ENCODE measurements around the gene MACROD1. TPM values are rescaled to one million over a fixed set of nuclear protein-coding genes. Genes with fewer than 3 reads are reported as not detected.

MACROD1 gene
- total and polyA plus RNA-seq, 10 of the 15 experiments (the other 5 are each of a cell fraction or from before 2014, with no cell fraction given), result 1.2 to 22.7 (median 11.3) TPM; not detected in 1

DNA sequence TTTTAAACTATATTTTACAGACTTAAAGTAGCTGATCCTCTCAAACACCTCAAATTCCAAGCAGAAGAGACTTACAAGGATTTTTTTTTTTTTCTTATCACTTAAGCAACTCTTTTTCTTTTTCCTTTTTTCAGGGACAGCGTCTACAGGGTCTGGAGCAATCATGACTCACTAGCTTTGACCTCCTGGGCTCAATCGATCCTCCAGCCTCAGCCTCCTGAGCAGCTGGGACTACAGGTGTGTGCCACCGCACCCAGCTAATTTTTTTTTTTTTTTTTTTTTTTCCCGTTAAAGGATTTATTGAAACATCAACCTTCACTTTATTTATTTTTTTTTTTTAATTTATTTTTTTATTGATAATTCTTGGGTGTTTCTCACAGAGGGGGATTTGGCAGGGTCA lies 4.5 kb upstream of the MACROD1 start:
- H3K4me2 ChIP-seq (ENCODE audit: control insufficient read depth, insufficient read depth), result no peak overlapping the region
- FAIRE-seq, result no peak
- no peaks in the 10 kb centered on the region; the same call in 2 of the 3 replicates for H3K9me3 ChIP-seq (replicated peaks; ENCODE audit: control insufficient read depth, insufficient read depth, low read length)
- no peaks in the 10 kb centered on the region for H3K79me2 ChIP-seq (ENCODE audit: control insufficient read depth, insufficient read depth, low read length)
- ChIA-PET POLR2A (interaction anchor here (0.6 to 1.4 kb wide), 2 partner anchors 15 to 624 kb away, joined by 3 read pairs; partner anchors contain the start of gene STIP1), CTCF (interaction anchor here (0.5 to 1.1 kb wide), 5 partner anchors 11 to 398 kb away, joined by 3 to 5 read pairs (median 3); no protein-coding TSS in a partner anchor), SMC1A (ENCODE audit: uncharacterized antibody, unreplicated experiment) (no interaction called here), RAD21 (ENCODE audit: unreplicated experiment) (no interaction called here)
- TF ChIP-seq ZNF384 (IDR thresholded peaks at IDR 0.05; ENCODE audit: borderline replicate concordance, low read depth, low read length) (no peak), ZSCAN29 (IDR thresholded peaks at IDR 0.05) (no peak), NR2F1 (conservative IDR thresholded peaks at IDR 0.05) (no peak), IRF4 (IDR thresholded peaks at IDR 0.05; ENCODE audit: low read depth, low read length) (no peak), EZH2 (IDR thresholded peaks at IDR 0.05; ENCODE audit: borderline replicate concordance, control insufficient read depth, low read depth, low read length) (no peak), TAF1 (IDR thresholded peaks at IDR 0.05; ENCODE audit: borderline replicate concordance, low read depth, low read length) (no peak), NR2C2 (IDR thresholded peaks at IDR 0.05; ENCODE audit: borderline replicate concordance, control insufficient read depth, insufficient read length, low read depth) (no peak), RFX5 (IDR thresholded peaks at IDR 0.05; ENCODE audit: low read depth, low read length) (no peak)
- TF ChIP-seq, protein P1, sequence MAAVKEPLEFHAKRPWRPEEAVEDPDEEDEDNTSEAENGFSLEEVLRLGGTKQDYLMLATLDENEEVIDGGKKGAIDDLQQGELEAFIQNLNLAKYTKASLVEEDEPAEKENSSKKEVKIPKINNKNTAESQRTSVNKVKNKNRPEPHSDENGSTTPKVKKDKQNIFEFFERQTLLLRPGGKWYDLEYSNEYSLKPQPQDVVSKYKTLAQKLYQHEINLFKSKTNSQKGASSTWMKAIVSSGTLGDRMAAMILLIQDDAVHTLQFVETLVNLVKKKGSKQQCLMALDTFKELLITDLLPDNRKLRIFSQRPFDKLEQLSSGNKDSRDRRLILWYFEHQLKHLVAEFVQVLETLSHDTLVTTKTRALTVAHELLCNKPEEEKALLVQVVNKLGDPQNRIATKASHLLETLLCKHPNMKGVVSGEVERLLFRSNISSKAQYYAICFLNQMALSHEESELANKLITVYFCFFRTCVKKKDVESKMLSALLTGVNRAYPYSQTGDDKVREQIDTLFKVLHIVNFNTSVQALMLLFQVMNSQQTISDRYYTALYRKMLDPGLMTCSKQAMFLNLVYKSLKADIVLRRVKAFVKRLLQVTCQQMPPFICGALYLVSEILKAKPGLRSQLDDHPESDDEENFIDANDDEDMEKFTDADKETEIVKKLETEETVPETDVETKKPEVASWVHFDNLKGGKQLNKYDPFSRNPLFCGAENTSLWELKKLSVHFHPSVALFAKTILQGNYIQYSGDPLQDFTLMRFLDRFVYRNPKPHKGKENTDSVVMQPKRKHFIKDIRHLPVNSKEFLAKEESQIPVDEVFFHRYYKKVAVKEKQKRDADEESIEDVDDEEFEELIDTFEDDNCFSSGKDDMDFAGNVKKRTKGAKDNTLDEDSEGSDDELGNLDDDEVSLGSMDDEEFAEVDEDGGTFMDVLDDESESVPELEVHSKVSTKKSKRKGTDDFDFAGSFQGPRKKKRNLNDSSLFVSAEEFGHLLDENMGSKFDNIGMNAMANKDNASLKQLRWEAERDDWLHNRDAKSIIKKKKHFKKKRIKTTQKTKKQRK (IDR thresholded peaks at IDR 0.05; ENCODE audit: low read depth, low read length), result no peak
- H3K4me1 ChIP-seq (ENCODE audit: control insufficient read depth, insufficient read depth, low read length), result peaks cover 4% of the 10 kb centered on the region; the same call in 1 of the 2 replicates
- H3K4me3 ChIP-seq, result no peak overlapping the region
- WGBS (ENCODE audit: insufficient coverage, insufficient replicate concordance, low lambda C conversion rate, missing lambda C conversion rate), result 93% methylated on average over 3 of the region's 4 CpGs
- in situ Hi-C loops (cut with MboI), result no loop called here
- no TSS peak for BruUV-seq (replicated peaks)
- ATAC-seq, result no peak
- intact Hi-C loops (cut with micrococcal nuclease; ENCODE audit: unreplicated experiment), result no loop called here
- H3K9ac ChIP-seq (ENCODE audit: control insufficient read depth, insufficient read depth, low read length), result no peak overlapping the region
- DNase-seq (ENCODE audit: low read depth, low spot score), result no peak
- H3K36me3 ChIP-seq (ENCODE audit: control insufficient read depth in 2 of 2, insufficient read depth in 2 of 2, low read length in 1 of 2), result no peaks in the 10 kb centered on the region
- H2AFZ ChIP-seq (ENCODE audit: control insufficient read depth, low read depth, low read length), result no peak overlapping the region
- H3K27me3 ChIP-seq (replicated peaks in 1 of 2; ENCODE audit: control insufficient read depth in 2 of 2, insufficient read depth in 2 of 2, low read length in 1 of 2), result no peaks in the 10 kb centered on the region
- no peaks in the 10 kb centered on the region for H4K20me1 ChIP-seq (ENCODE audit: control insufficient read depth, insufficient read depth)
- no peak overlapping the region for H3K27ac ChIP-seq (ENCODE audit: control insufficient read depth, insufficient read depth)

Data from GM12878 (cell line).